ENCODE data around the gene ZBTB32. TPM values are rescaled to one million over a fixed set of nuclear protein-coding genes. Genes with fewer than 3 reads are reported as not detected.

Gene ZBTB32
- total RNA-seq, 1 donor from 2014 or later, result not detected

DNA sequence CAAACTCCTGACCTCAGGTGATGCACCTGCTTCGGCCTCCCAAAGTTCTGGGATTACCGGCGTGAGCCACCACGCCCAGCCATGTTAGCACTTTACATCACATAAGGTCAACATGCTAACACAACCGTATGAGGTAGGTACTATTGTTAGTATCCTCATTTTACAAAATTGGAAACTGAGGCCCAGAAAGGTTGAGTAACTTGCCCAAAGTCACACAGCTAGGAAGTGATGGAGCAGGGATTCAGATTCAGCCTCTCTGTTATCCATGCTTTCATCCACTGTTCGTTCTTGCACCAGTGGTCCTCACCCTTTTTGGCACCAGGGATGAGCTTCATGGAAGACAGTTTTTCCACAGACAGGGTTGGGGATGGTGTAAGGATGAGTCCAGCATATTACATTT is 47.7 kb upstream of the ZBTB32 start:
- TF ChIP-seq, protein P1, sequence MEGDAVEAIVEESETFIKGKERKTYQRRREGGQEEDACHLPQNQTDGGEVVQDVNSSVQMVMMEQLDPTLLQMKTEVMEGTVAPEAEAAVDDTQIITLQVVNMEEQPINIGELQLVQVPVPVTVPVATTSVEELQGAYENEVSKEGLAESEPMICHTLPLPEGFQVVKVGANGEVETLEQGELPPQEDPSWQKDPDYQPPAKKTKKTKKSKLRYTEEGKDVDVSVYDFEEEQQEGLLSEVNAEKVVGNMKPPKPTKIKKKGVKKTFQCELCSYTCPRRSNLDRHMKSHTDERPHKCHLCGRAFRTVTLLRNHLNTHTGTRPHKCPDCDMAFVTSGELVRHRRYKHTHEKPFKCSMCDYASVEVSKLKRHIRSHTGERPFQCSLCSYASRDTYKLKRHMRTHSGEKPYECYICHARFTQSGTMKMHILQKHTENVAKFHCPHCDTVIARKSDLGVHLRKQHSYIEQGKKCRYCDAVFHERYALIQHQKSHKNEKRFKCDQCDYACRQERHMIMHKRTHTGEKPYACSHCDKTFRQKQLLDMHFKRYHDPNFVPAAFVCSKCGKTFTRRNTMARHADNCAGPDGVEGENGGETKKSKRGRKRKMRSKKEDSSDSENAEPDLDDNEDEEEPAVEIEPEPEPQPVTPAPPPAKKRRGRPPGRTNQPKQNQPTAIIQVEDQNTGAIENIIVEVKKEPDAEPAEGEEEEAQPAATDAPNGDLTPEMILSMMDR (IDR thresholded peaks at IDR 0.05; ENCODE audit: insufficient read depth, low read depth, low read length), result no peak
- TF ChIP-seq EZH2 (IDR thresholded peaks at IDR 0.05; ENCODE audit: insufficient read depth, low read length), result no peak
- no peak for FAIRE-seq
- H3K4me3 Mint-ChIP-seq (ENCODE audit: unreplicated experiment), result no peak overlapping the region

DNA sequence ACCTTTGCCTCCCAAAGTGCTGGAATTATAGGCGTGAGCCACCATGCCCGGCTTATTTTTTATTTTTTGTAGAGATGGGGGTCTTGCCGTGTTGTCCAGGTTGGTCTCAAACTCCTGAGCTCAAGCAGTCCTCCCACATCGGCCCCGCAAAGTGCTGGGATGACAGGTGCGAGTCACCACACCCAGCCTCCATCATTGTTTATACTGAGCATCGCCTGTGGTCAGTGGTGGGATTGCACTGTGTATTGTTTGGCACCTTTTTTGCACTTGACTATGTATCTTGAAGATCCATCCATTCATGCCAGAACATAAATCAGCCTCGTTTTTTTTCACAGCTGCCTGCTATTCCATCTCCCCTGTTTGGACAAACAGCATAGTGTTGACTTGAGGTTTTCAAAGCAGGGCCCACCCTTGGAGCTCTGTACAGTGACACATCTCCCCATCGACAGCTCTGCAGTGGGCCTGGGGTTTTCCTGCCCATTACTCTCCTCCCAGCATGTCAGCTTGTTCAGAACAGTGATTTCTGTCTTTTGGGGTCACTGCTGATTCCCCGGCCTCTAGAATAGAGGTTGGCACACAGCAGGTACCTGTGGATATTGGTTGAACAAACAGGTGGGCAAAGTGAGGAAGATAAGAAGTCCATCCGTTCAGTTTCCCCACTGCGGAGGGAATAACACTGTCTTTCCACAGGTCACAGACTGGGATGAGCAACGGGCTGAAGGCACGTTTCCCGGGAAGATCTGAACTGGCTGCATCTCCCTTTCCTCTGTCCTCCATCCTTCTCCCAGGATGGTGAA is 46.3 kb upstream of the ZBTB32 start:
- no peaks in the 10 kb centered on the region for H3K9me3 ChIP-seq (ENCODE audit: insufficient read depth, low read depth, low read length)
- H3K4me3 ChIP-seq (ENCODE audit: insufficient read depth, low read depth, low read length), result no peak overlapping the region
- Mint-ChIP-seq H3K4me1 (ENCODE audit: low read depth, unreplicated experiment) (no peaks in the 10 kb centered on the region), H3K27ac (ENCODE audit: unreplicated experiment) (no peak overlapping the region), H3K9me3 (ENCODE audit: unreplicated experiment) (no peaks in the 10 kb centered on the region), H3K36me3 (ENCODE audit: low read depth, unreplicated experiment) (peaks cover 17% of the 10 kb centered on the region), H3K27me3 (ENCODE audit: low read depth, unreplicated experiment) (no peaks in the 10 kb centered on the region), H3K4me3 (ENCODE audit: unreplicated experiment) (no peak overlapping the region)
- FAIRE-seq, result no peak
- no peaks in the 10 kb centered on the region for H3K4me1 ChIP-seq (ENCODE audit: insufficient read depth, low read length)
- no peak overlapping the region for H3K27ac ChIP-seq (ENCODE audit: low read depth, low read length)
- TF ChIP-seq, protein P1 (IDR thresholded peaks at IDR 0.05; ENCODE audit: insufficient read depth, low read depth, low read length), result peak; percentile 21
- TF ChIP-seq EZH2 (IDR thresholded peaks at IDR 0.05; ENCODE audit: insufficient read depth, low read length), result no peak
- DNase-seq (ENCODE audit: low read depth), result no peak
- no peak overlapping the region for H3K9ac ChIP-seq (ENCODE audit: low read length)
- no peaks in the 10 kb centered on the region for H3K27me3 ChIP-seq (ENCODE audit: insufficient read depth, low read length)
- H4K20me1 ChIP-seq (ENCODE audit: insufficient read depth, low read length), result peaks cover 25% of the 10 kb centered on the region
- no peak overlapping the region for H2AFZ ChIP-seq (ENCODE audit: low read depth, low read length)
- no peak overlapping the region for H3K4me2 ChIP-seq (ENCODE audit: low read length)
- no peaks in the 10 kb centered on the region for H3K79me2 ChIP-seq (ENCODE audit: insufficient read depth, low read length)
- H3K36me3 ChIP-seq (ENCODE audit: insufficient read depth, low read length), result peaks cover 23% of the 10 kb centered on the region

More for the DNA sequence above, 47.7 kb upstream of the ZBTB32 start:
- no peaks in the 10 kb centered on the region for H3K27me3 ChIP-seq (ENCODE audit: insufficient read depth, low read length)
- H3K4me3 ChIP-seq (ENCODE audit: insufficient read depth, low read depth, low read length), result no peak overlapping the region
- Mint-ChIP-seq H3K36me3 (ENCODE audit: low read depth, unreplicated experiment) (peaks cover 18% of the 10 kb centered on the region), H3K9me3 (ENCODE audit: unreplicated experiment) (no peaks in the 10 kb centered on the region), H3K4me1 (ENCODE audit: low read depth, unreplicated experiment) (no peaks in the 10 kb centered on the region), H3K27ac (ENCODE audit: unreplicated experiment) (no peak overlapping the region), H3K27me3 (ENCODE audit: low read depth, unreplicated experiment) (no peaks in the 10 kb centered on the region)
- no peaks in the 10 kb centered on the region for H3K9me3 ChIP-seq (ENCODE audit: insufficient read depth, low read depth, low read length)
- no peak overlapping the region for H3K9ac ChIP-seq (ENCODE audit: low read length)
- H2AFZ ChIP-seq (ENCODE audit: low read depth, low read length), result no peak overlapping the region
- peaks cover 25% of the 10 kb centered on the region for H4K20me1 ChIP-seq (ENCODE audit: insufficient read depth, low read length)
- H3K4me1 ChIP-seq (ENCODE audit: insufficient read depth, low read length), result no peaks in the 10 kb centered on the region
- H3K27ac ChIP-seq (ENCODE audit: low read depth, low read length), result no peak overlapping the region
- no peak for DNase-seq (ENCODE audit: low read depth)
- no peak overlapping the region for H3K4me2 ChIP-seq (ENCODE audit: low read length)
- no peaks in the 10 kb centered on the region for H3K79me2 ChIP-seq (ENCODE audit: insufficient read depth, low read length)
- peaks cover 23% of the 10 kb centered on the region for H3K36me3 ChIP-seq (ENCODE audit: insufficient read depth, low read length)

DNA sequence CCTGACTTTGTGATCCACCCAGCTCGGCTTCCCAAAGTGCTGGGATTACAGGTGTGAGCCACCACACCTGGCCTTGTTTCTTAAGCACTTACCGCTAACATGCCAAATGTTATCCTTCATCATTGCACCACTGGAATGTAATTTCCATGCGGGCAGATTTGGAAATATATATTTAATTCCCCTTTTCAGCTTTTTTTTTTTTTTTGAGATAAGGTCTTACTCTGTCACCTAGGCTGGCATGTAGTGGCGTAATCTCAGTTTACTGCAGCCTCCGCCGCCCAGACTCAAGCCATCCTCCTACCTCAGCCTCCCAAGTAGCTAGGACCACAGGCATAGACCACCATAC is 42.4 kb upstream of the ZBTB32 start:
- H3K27me3 ChIP-seq (ENCODE audit: insufficient read depth, low read length), result no peaks in the 10 kb centered on the region
- peaks cover 6% of the 10 kb centered on the region for H3K27me3 Mint-ChIP-seq (ENCODE audit: low read depth, unreplicated experiment)
- no peak for FAIRE-seq

More for the DNA sequence above, 42.4 kb upstream of the ZBTB32 start:
- peaks cover 20% of the 10 kb centered on the region for H4K20me1 ChIP-seq (ENCODE audit: insufficient read depth, low read length)
- no peak overlapping the region for H3K4me2 ChIP-seq (ENCODE audit: low read length)
- no peak overlapping the region for H3K27ac ChIP-seq (ENCODE audit: low read depth, low read length)
- no peak overlapping the region for H3K27ac Mint-ChIP-seq (ENCODE audit: unreplicated experiment)
- DNase-seq (ENCODE audit: low read depth), result no peak
- H3K36me3 Mint-ChIP-seq (ENCODE audit: low read depth, unreplicated experiment), result peaks cover 8% of the 10 kb centered on the region
- H3K4me3 Mint-ChIP-seq (ENCODE audit: unreplicated experiment), result no peak overlapping the region
- H3K36me3 ChIP-seq (ENCODE audit: insufficient read depth, low read length), result peaks cover 12% of the 10 kb centered on the region
- no peaks in the 10 kb centered on the region for H3K4me1 ChIP-seq (ENCODE audit: insufficient read depth, low read length)
- no peaks in the 10 kb centered on the region for H3K9me3 ChIP-seq (ENCODE audit: insufficient read depth, low read depth, low read length)
- H3K4me3 ChIP-seq (ENCODE audit: insufficient read depth, low read depth, low read length), result no peak overlapping the region
- no peak overlapping the region for H3K9ac ChIP-seq (ENCODE audit: low read length)
- no peaks in the 10 kb centered on the region for H3K4me1 Mint-ChIP-seq (ENCODE audit: low read depth, unreplicated experiment)
- H2AFZ ChIP-seq (ENCODE audit: low read depth, low read length), result no peak overlapping the region
- no peaks in the 10 kb centered on the region for H3K79me2 ChIP-seq (ENCODE audit: insufficient read depth, low read length)
- TF ChIP-seq EZH2 (IDR thresholded peaks at IDR 0.05; ENCODE audit: insufficient read depth, low read length), result no peak
- TF ChIP-seq, protein P1 (IDR thresholded peaks at IDR 0.05; ENCODE audit: insufficient read depth, low read depth, low read length), result no peak
- peaks cover 4% of the 10 kb centered on the region for H3K9me3 Mint-ChIP-seq (ENCODE audit: unreplicated experiment)
